Measurements from ENCODE around the gene SGF29. TPM values are rescaled to one million over a fixed set of nuclear protein-coding genes. Genes with fewer than 3 reads are reported as not detected.
A peak's percentile ranks its signal among the peaks of the same experiment; 100 is the strongest.
"Not testable (repeated sequence)": the region's sequence is repeated elsewhere in the genome, so short reads cannot be mapped to it uniquely, and the experiment has no call there.

The SGF29 gene
- polyA plus RNA-seq (2012; ENCODE audit: insufficient read depth, insufficient read length), result 50.3 TPM

DNA sequence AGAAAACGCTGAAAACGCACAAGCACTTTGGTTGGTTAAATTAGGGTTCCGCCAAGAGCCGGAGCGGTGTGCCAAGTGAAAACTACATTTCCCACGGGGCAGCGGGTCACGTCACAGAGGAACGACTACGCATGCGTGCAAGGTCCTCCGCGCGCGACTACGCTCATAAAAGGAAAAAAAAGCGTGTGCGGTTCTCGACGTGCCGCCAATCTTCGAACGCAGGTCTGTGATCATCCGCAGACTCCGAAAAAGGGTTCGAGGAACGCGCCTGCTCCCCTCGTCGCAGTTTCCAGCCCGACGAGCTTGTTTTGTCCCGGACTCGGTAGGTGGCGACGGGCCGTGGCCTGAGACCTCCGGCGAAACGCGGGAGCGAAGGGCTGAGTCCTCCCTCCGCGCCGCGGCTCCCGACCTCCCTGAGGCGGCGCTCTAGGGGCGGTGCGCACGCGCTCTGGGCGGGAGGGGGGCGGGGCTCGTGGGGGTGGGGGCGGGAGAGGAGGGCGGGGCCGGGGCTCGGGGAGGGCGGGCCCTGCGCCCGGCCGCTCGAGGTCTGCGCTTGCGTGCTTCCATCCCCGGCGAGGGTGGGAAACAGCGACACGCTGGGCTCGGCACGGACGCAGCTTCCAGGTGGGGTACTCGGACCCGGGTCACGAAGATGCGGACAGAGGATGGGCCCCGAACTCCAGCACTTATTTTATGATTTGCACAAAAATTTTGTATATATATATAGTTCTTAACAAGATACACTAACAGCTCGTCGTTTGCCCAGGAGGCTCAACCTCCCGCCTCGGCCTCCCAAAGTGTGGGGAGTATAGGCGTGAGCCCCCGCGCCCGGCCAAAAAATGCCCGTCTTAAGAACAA is at the start of gene SGF29:
Gene SGF29, plus strand, starts transcription at position 145 of the 858 bp plus-strand sequence. CDS start 27,150 bp downstream, outside the sequence.
- peak within 1 kb of the TSS; percentile 72 for H3K4me3 ChIP-seq (ENCODE audit: low read length)

DNA sequence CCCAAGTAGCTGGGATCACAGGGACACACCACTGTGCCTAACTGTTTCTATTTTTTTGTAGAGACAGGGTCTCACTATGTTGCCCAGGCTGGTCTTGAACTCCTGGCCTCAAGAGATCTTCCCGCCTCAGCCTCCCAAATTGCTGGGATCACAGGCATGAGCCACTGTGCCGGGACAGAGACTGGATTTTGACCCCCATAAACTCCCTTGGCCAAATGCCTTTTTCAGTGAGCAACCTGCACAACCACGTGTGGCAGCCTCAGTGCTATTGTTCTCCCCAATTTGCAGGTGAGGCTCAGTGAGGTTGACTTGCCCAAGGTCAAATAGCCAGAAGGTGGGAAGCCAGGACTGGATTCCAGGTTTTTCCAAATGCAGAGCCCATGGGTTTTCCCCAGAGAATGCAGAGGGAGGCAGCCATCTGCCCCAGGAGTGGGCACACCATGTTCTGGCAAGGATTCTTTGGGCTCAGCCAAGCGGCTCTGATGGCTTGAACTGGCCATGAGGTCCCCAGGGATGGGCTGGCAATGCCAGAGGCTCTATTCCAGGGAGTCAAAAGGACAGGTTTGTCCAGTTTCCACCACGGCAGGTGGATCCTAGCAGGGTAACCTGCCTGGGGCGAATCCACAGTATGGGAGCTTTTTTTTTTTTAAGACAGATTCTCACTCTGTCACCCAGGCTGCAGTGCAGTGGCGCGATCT is 48.9 kb upstream of the SGF29 start:
- no peak for DNase-seq (ENCODE audit: low read depth, low spot score)
- no peak overlapping the region for H3K4me3 ChIP-seq (ENCODE audit: low read length)

More for the DNA sequence above, at the start of gene SGF29:
- peak; percentile 92 for DNase-seq (ENCODE audit: low read depth, low spot score)

DNA sequence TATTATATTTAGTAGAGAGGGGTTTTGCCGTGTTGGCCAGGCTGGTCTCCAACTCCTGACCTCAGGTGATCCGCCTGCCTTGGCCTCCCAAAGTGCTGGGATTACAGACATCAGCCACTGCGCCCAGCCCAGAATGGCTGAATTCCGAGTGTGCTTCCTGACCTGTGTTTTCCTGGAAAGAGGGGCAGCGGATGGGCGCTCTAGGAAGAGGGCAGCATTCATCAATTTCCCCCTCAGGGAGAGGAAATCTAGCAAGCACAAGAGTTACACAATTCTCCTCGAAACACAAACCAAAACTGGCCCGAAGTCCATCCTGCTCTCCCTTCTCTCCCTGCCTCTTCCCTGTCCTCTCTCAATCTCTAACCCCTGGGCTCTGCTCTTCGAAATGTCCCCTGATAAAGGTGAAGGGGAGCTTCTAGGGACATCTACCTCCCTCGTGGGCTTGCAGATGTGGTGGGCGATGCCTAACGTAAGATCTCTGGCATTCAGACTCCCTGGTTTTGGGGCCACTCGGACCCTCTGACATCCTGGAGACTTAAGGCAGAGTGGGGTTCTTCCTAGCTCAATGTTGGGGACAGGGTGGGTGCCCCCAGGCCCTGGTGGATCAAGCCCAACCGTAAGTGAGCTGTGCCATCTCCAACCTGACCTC is 48.1 kb upstream of the SGF29 start:
- H3K4me3 ChIP-seq (ENCODE audit: low read length), result no peak overlapping the region
- DNase-seq (ENCODE audit: low read depth, low spot score), result no peak

DNA sequence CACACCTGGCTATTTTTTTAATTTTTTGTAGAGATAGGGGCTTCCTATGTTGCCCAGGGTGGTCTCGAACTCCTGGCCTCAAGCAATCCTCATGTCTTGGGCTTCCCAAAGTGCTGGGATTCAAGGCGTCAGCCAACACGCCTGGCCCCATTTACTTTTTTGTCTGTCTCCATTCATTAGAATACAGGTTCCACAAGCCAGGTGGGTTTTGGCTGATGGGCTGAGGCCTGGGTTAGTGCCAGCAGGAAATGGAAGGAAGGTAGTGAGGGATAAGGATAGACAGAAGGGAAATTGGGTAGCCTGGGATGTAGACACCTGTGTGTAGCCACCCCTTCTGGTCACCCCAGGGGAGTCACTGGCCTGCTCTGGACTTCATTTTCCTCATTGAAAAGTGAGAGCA is 42.7 kb upstream of the SGF29 start:
- DNase-seq (ENCODE audit: low read depth, low spot score), result no peak
- no peak overlapping the region for H3K4me3 ChIP-seq (ENCODE audit: low read length)

DNA sequence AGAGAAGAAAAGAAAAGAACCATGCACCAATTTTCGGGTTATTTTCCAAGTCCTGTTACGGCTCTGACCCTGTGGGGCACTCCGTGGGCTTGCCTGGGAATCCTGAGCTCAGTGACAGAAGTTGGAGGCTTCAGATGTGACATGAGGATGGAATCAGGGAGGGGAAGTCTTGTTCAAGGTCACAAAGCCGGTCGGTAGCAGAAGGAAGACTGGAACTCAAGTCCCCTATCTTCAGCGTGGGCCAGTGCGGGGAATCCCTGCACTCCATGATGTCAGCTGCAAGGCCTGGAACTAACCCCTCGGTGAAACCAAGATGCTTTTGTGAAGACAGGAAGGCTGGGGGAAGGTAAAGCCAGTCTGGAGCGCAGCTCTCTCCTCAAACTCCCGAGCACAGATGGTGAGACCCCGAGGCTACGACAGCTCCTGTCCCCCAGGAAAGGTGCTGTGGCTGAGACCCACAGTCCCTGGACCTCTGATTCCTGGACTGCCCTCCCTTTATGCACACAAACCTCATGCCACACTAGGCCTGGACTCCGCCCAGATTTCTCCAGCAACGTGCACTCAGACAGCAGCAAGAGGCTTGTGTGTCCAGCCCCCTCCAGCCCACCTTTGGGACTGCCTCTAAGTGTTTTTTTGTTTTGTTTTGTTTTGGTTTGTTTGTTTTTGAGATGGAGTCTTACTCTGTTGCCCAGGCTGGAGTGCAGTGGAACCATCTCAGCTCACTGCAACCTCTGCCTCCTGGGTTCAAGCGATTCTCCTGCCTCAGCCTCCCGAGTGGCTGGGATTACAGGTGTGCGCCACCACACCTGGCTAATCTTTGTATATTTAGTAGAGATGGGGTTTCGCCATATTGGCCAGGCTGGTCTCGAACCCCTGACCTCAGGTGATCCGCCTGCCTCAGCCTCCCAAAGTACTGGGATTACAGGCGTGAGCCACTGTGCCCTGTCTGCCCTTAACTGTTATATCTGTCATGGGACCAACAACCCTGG is 41.6 kb upstream of the SGF29 start:
- H3K4me3 ChIP-seq (ENCODE audit: low read length), result no peak overlapping the region
- DNase-seq (ENCODE audit: low read depth, low spot score), result no peak

DNA sequence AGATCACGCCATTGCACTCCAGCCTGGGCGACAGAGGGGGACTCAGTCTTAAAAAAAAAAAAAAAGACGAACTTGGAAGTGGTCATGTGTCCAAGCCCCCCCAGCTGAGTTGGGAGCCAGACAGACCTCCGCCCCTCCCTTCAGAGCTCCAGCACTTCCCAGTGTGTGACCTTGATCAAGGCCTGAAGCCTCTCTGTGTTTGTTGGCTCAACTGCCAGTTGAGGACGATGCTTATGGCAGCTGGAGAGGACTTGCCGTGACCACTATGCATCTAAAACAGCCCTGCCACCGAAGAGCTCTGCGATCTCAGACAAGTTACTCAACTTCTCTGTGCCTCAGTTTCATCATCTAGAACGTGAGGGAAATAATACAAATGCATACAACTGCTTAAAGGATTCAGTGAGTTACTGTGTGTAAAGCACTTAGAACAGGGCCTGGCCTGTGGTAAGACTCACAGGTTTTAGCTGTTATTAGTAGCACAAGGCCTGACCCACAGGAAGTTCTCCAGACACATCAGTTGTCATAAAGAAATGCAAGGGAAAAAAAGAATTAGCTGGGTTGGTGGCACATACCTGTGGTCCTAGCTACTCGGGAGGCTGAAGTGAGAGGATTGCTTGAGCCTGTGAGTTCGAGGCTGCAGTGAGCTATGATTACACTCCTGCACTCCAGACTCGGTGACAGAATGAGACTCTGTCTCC is 40.1 kb upstream of the SGF29 start:
- DNase-seq (ENCODE audit: low read depth, low spot score), result no peak
- no peak overlapping the region for H3K4me3 ChIP-seq (ENCODE audit: low read length)

DNA sequence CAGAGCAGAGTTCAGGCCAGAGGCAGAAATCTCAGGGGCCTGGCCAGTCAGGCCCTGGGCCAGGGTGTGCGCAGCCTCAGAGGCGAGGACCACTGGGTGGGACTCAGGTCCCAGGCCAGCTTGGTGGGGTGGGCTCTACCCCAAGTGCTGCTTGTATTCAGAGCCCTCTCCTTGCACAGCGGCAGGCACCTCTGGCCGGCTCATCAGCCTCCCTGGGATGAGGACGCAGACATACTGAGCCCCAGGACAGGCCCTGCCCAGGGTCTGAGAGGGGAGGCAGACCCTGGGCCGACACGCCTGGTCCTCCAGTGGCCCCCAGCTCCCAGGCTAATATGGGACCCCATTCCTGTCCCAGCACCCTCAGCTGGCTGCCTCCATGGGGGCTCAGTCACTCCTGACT is 39.5 kb upstream of the SGF29 start:
- DNase-seq (ENCODE audit: low read depth, low spot score), result no peak
- no peak overlapping the region for H3K4me3 ChIP-seq (ENCODE audit: low read length)

DNA sequence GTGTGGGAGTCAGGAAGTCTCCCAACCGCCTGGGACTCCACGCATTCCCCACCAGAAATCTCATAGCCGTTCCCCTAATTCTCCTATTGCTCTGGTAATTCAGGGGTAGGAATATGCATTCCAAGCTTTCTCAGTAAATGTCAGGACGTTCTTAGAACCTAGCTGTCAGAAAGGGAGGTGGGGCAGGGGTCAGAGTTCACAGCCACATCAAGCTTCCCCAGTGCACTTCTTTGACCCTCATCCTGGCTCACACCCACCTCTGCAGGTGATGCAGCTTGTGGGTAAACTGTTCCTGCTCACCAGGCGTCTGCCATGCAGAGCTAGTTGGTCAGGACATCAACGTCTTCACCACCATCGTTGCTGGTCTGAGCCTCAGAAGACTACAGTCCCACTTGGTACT is 33.0 kb upstream of the SGF29 start:
- peak; percentile 17 for DNase-seq (ENCODE audit: low read depth, low spot score)
- H3K4me3 ChIP-seq (ENCODE audit: low read length), result no peak overlapping the region

DNA sequence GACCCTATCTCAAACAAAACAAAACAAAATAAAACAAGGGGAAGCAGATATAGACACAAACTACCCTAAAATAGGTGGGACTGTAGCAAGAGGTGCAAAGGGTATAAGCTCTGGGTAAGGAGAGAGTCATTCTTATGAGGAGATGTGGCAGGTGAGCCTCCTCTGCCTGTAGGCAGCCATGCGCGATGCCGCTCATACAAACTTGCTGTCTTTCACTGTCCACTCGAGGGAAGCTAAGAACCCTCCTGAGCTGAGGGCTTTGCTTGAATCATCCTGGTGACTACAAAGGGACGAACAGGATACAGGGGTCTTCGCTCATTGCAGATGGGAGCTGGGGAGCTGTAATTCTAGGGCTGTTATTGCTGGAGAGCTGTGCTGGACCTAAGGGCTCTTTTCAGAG is 32.3 kb upstream of the SGF29 start:
- DNase-seq (ENCODE audit: low read depth, low spot score), result no peak
- H3K4me3 ChIP-seq (ENCODE audit: low read length), result no peak overlapping the region

DNA sequence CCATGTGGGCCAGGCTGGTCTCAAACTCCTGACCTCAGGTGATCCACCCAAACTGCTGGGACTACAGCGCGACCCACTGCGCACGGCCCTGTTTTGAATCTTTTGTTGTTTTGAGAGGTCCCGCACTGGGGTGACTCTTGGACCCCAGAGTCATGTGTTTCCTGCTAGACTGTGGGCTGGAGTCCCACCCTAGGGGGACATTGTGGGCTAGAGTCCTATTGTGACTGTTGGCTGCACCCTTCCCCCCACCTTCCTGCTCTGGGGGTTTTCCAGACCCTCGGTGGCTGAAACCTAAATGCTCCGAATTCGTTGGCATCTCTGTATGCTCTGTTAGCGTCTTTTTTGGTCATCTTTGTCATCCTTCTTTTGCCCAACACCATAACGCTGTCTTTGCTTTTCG is 30.9 kb upstream of the SGF29 start:
- H3K4me3 ChIP-seq (ENCODE audit: low read length), result no peak overlapping the region
- no peak for DNase-seq (ENCODE audit: low read depth, low spot score)

DNA sequence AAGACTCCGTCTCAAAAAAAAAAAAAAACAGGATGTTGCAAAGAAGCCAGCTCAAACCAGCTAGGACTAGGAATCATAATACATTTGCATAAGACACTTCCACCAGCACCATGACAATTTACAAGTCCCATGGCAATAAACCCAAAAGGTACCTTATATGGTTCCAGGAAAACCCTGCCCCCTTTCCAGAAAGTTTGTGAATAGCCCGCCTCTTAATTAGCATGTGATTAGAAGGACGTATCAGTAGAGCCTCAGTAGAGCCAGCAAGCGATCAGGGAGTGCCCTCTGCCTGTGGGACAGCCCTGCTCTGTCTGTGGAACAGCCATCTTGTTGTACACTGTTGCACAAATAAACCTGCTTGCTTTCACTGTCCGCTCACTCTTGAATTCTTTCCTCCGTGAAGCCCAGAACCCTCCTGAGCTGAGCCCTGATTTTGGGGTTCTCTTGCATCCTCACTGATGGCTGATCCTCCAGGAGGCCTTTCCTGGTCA is 29.0 kb upstream of the SGF29 start:
- DNase-seq (ENCODE audit: low read depth, low spot score), result no peak
- H3K4me3 ChIP-seq (ENCODE audit: low read length), result no peak overlapping the region

DNA sequence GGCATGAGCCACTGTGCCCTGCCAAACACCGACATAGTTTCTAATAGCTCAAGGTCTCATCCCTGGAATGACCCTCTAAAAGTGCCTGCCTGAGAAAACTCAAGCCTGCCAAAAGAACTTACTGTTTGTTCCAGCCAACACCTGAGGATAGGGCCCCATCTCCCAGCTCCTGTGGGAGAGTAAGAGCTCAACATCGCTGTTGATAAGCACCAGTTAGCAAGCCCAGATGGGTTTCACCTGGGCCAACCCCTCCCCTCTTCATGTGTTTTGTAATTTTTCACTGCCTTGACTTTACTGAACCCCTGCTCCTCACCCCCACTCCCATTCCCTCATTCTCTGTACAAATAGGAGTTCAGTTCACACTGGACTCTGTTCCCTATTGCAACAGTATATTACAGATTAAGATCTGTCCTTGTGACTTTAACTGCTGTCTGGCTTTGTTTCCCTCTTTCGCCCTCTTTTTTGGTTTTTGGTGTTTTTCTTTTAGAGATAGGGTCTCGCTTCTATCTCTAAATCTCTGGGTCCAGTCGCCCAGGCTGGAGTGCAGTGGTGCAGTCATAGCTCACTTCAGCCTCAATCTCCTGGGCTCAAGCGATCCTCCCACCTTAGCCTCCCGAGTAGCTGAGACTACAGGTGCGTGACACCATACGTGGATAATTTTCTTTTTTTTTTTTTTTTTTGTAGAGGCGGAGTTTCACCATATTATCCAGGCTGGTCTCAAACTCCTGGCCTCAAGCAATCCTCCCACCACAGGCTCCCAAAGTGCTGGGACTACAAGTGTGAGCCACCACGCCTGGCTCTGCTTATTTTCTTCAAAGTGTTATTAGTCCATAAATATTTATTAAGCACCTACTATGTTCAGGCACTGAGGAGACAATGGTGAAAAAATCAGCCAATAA is 27.3 kb upstream of the SGF29 start:
- DNase-seq (ENCODE audit: low read depth, low spot score), result no peak
- no peak overlapping the region for H3K4me3 ChIP-seq (ENCODE audit: low read length)

DNA sequence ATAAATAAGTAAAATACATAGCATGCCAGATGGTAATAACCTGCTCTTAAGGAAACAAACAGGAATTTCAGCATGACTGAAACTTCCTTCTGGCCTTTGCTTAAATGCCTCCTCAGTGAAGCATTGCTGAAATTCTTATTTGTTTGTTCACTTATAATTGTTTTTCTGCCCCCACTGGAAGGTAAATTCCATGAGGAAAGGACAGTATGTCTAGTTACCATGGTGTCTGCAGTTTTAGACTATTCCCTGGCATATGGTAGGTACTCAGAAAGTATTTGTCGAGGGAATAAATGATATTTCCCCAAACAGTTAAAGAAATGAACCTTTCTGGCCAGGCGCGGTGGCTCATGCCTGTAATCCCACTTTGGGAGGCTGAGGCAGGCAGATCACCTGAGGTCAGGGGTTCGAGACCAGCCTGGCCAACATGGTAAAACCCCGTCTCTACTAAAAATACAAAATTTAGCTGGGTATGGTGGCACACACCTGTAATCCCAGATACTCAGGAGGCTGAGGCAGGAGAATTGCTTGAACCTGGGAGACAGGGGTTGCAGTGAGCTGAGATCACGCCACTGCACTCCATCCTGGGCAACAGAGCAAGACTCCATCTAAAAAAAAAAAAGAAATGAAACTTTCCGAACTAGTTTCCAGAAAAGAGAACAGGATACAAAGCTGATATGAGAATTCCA is 26.5 kb upstream of the SGF29 start:
- DNase-seq (ENCODE audit: low read depth, low spot score); H3K4me3 ChIP-seq (ENCODE audit: low read length): not testable (repeated sequence)

DNA sequence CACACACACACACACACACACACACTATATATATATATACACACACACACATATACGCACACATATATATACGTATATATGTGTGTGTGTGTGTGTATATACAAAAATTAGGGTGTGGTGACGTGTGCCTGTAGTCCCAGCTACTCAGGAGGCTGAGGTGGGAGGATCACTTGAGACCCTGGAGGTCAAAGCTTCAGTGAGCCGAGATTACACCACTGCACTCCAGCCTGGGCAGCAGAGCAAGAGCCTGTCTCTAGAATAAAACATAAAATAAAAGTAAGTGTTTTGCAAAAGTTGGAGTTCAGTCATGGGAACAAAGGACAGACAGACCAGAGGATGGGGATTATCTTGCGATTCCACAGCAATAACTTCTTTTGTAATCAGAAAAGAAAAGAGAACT is 25.7 kb upstream of the SGF29 start:
- H3K4me3 ChIP-seq (ENCODE audit: low read length), result no peak overlapping the region
- DNase-seq (ENCODE audit: low read depth, low spot score), result no peak

DNA sequence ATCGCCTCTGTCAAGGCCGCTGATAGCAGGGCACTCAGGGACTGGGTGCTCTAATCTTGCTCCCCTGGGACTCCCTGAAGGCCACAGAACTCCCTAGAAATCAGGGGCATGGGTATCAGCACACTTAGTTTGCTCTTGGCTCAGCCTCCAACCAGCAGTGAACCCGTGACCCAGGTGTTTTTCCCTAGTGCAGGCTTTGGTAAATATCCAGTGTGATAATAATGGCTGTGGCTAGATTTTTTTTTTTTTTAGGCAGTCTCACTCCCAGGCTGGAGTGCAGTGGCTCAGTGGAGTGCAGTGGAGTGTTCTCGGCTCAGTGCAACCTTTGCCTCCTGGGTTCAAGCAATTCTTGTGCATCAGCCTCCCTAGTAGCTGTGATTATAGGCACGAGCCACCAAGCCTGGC is 25.3 kb upstream of the SGF29 start:
- H3K4me3 ChIP-seq (ENCODE audit: low read length), result no peak overlapping the region
- DNase-seq (ENCODE audit: low read depth, low spot score), result no peak

DNA sequence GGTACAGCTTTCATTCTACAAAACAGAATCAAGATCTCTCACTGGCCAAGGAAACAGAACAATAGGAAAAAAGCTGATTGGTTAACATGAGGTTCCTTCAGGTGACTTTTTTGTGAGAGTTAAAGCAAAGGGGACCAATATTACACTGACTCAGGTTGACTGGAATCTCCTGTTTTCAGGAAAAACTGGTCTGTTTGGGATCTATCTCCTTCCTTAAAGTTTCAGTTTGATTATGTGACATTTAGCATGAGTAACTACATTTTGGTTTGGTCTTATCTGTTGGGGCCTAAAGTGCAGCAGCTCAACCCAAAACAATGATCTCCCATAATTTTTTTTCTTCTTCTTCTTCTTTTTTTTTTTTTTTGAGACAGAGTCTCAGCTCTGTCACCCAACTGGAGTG is 24.6 kb upstream of the SGF29 start:
- no peak for DNase-seq (ENCODE audit: low read depth, low spot score)
- no peak overlapping the region for H3K4me3 ChIP-seq (ENCODE audit: low read length)

Data from Jurkat, Clone E6-1 (cell line).